GM18511 (cell line): Measurements from ENCODE around the gene PTPMT1.
A peak's percentile ranks its signal among the peaks of the same experiment; 100 is the strongest.

Experiments used
- ATAC-seq: cut with Tn5 transposase; IDR thresholded peaks from one replicate; pipeline ENCODE4 v1.9.1; 2021; ENCODE audit warnings: mild to moderate bottlenecking, moderate library complexity; ENCODE audit not compliant: unreplicated experiment

Gene PTPMT1

GRCh38 chr11:47577460-47578041 is 12.2 kb downstream of the PTPMT1 start:
- ATAC-seq, result no peak

- peak; percentile 96 for ATAC-seq
These were observed 13.4 kb downstream of the PTPMT1 start, which contains the start of the genes KBTBD4 and NDUFS3 for GRCh38 chr11:47578524-47579494. KBTBD4 (minus strand) TSS chr11:47578970; CDS start chr11:47578951, 19 bp downstream. NDUFS3 (plus strand) TSS chr11:47579074; CDS start chr11:47579092, 18 bp downstream.

DNA sequence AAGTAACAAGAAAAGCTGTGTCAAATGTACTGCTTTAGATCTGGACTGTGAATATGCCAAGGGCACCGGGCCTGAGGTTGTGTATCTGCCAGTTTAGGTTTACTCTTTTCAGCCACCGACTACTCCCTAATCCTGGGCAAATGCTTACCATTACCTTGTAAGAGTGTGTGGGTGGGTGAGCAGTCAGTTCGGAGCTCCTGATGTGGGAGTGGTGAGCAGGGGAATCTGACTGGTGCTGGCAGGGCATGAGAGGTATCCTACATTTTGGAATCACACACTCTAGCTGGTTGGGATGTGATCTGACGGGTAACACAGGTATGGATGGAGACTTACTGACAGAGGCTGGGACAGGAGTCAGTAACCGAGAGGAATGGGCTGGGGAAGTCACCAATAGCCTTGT is 18.4 kb downstream of the PTPMT1 start:
- ATAC-seq, result no peak

- ATAC-seq, result no peak
These were observed 20.9 kb downstream of the PTPMT1 start, which contains the start of gene FAM180B for GRCh38 chr11:47586098-47586855. FAM180B (plus strand) TSS chr11:47586678; CDS start chr11:47586769, 91 bp downstream.

- no peak for ATAC-seq
These were observed 21.8 kb downstream of the PTPMT1 start for GRCh38 chr11:47587039-47587716.

DNA sequence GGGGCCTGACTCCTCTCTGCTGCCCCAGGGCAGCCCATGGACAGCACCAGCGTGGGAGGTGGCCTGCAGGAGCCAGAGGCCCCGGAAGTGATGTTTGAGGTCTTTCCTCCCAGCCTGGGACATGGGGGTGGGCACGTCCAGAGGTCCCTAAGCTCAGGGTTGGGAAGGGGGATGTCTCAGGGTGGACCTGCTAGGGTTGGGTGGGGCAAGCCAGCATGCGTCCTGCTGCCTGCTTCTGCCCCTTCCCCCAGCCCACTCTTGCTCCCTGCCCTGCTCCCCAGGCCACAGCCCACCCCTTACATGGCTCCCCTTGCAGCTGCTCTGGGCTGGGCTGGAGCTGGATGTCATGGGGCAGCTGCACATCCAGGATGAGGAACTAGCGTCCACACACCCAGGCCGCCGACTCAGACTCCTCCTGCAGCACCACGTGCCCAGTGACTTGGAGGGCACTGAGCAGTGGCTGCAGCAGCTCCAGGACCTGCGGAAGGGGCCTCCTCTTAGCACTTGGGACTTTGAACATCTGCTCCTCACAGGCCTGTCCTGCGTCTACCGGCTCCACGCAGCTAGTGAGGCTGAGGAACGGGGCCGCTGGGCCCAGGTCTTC is 22.4 kb downstream of the PTPMT1 start:
- ATAC-seq, result no peak

GRCh38 chr11:47589118-47589517 is 23.7 kb downstream of the PTPMT1 start:
- no peak for ATAC-seq

- ATAC-seq, result no peak
These were observed 24.2 kb downstream of the PTPMT1 start for GRCh38 chr11:47589584-47589976.

DNA sequence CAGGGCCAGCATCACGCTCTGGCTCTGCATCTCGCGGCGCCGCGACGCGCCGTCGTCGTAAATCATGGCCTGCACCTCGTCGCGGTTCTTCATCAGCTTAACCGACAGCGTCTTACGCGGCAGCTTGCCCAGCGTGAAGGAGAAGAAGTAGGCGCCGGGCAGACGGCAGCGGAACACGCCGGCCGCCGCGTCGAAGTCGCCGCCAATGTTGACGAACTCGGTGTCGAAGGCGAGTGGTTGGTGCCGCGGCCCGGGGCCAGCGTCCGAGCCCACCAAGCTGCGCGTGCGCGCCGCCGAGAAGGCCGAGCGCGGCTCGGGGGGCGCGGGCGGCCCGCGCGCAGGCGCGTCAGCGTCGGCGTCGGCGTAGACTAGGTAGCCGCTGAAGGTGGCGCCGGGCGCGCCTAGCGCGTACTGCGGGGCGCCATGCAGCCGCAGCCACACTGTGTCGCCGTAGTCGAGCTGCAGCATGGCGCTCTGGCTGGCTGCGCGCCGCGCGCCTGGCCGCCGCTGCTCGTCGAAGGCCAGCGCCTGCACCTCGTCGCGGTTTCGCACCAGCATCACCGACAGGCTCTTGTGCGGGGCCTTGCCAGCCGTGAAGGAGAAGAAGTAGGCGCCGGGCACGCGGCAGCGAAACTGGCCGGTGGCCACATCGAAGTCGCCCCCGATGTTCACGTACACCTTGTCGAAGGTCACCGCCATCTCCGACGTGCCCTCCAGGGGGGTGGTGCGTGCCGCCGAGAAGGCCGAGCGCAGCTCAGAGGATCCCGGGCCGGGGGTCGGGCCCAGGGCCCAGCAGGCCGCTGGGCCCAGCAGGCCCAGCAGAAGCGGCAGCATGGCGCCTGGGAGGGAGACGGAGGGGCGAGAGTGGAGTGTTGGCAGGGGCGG is 24.8 kb downstream of the PTPMT1 start:
- no peak for ATAC-seq

GRCh38 chr11:47591764-47592163 is 26.4 kb downstream of the PTPMT1 start:
- no peak for ATAC-seq

GRCh38 chr11:47592251-47592650 is 26.9 kb downstream of the PTPMT1 start:
- ATAC-seq, result no peak

- no peak for ATAC-seq
These were observed 27.6 kb downstream of the PTPMT1 start for GRCh38 chr11:47592970-47593369.

- ATAC-seq, result no peak
These were observed 28.1 kb downstream of the PTPMT1 start for GRCh38 chr11:47593492-47593933.

GRCh38 chr11:47593934-47594855 is 28.8 kb downstream of the PTPMT1 start, which contains the start of gene C1QTNF4:
C1QTNF4 (minus strand) TSS chr11:47594411; CDS start chr11:47590810, 3,601 bp downstream.
- no peak for ATAC-seq

GRCh38 chr11:47595029-47595428 is 29.6 kb downstream of the PTPMT1 start:
- no peak for ATAC-seq

DNA sequence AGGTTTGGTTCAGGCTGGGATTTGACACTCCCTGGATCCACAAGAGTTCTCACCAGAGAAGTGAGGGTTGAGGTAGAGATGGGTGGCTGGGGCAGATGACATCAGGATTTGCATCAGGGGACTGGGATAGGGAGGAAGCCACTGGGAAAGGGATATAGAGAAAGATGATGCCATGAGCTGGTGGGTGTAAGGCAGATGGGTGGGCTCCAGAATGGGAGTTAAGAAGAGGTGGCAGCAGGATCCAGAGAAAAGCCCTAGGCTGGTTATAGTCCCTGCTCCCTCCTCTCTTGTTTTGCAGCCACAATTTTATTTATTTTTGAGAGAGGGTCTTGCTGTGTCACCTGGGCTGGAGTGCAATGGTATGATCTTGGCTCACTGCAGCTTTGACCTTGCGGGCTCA is 30.6 kb downstream of the PTPMT1 start:
- no peak for ATAC-seq

DNA sequence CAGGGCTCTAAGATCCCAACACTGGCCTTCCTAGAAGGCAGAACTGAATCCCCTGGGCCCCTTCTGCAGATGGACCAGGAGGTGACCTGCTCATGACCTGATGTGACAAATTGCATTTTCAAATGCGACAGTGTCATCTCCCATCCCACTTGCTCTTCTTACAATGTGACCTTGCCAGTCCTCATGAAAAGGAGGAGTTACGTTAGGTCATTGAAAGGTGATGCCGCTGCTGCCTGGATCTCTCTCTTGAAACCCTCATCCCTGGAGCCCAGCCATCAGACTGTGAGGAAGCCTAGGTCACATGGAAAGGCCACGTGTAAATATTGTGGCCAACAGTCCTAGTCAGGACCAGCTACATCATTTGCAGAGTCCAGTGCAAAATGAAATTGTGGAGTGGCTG is 34.5 kb downstream of the PTPMT1 start:
- no peak for ATAC-seq

DNA sequence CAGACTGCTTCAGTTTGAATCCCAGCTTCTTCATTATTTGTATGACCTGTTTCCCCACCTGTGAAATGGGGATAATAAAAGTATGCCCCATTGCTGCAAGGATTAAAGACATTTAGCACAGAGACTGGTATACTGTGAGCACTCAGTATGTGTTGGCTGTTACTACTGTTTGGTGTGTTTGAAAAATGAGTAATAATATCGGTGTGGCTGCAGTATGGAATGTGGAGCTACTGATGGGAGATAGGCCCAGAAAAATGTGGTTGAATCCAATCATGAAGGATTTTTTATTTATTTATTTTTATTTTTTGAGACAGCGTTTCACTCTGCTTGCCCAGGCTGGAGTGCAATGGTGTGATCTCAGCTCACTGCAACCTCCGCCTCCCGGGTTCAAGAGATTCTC is 37.9 kb downstream of the PTPMT1 start:
- ATAC-seq, result no peak
